Measurements from ENCODE around the gene RASGRP3. TPM values are rescaled to one million over a fixed set of nuclear protein-coding genes. Genes with fewer than 3 reads are reported as not detected.

Gene RASGRP3
- 4.2 and 12.1 TPM in 2 replicates for total RNA-seq

- no peak for TF ChIP-seq CTCF (IDR thresholded peaks at IDR 0.05; ENCODE audit: insufficient read depth, low read depth, low read length)
- H3K4me3 ChIP-seq (ENCODE audit: low read depth, low read length) = peak within 1 kb of the TSS; percentile 66
- DNase-seq (ENCODE audit: low read depth) = peak; percentile 95
Observed at GRCh38 chr2:33476131-33476792, at the start of gene RASGRP3. Gene RASGRP3 (plus strand): TSS chr2:33476649. CDS start chr2:33515137, 38,488 bp downstream.

- DNase-seq (ENCODE audit: low read depth) = no peak
- TF ChIP-seq CTCF (IDR thresholded peaks at IDR 0.05; ENCODE audit: insufficient read depth, low read depth, low read length) = no peak
- H3K4me3 ChIP-seq (ENCODE audit: low read depth, low read length) = no peak overlapping the region
Observed at GRCh38 chr2:33426666-33427231, 49.7 kb upstream of the RASGRP3 start.

GRCh38 chr2:33430077-33430476 lies 46.4 kb upstream of the RASGRP3 start:
- no peak for TF ChIP-seq CTCF (IDR thresholded peaks at IDR 0.05; ENCODE audit: insufficient read depth, low read depth, low read length)
- no peak for DNase-seq (ENCODE audit: low read depth)
- no peak overlapping the region for H3K4me3 ChIP-seq (ENCODE audit: low read depth, low read length)

GRCh38 chr2:33430856-33431255 lies 45.6 kb upstream of the RASGRP3 start:
- H3K4me3 ChIP-seq (ENCODE audit: low read depth, low read length) = no peak overlapping the region
- no peak for TF ChIP-seq CTCF (IDR thresholded peaks at IDR 0.05; ENCODE audit: insufficient read depth, low read depth, low read length)
- no peak for DNase-seq (ENCODE audit: low read depth)

- TF ChIP-seq CTCF (IDR thresholded peaks at IDR 0.05; ENCODE audit: insufficient read depth, low read depth, low read length) = no peak
- no peak for DNase-seq (ENCODE audit: low read depth)
Observed at GRCh38 chr2:33432871-33433270, 43.6 kb upstream of the RASGRP3 start.

GRCh38 chr2:33433279-33434235 lies 42.9 kb upstream of the RASGRP3 start:
- no peak for TF ChIP-seq CTCF (IDR thresholded peaks at IDR 0.05; ENCODE audit: insufficient read depth, low read depth, low read length)
- no peak overlapping the region for H3K4me3 ChIP-seq (ENCODE audit: low read depth, low read length)
- peak; percentile 41 for DNase-seq (ENCODE audit: low read depth)

More at GRCh38 chr2:33432871-33433270, 43.6 kb upstream of the RASGRP3 start:
- no peak overlapping the region for H3K4me3 ChIP-seq (ENCODE audit: low read depth, low read length)
